MM.1S (cell line): Measurements from ENCODE around the gene IL18BP.

Experiments used
- DNase-seq: peaks from one replicate; pipeline ENCODE4 v3.0.0-alpha.2; 2015
- H2AFZ ChIP-seq: fragments of 300-600 bp; sonication (generic); 2 replicates; pipeline ENCODE4 v1.6.0; 2016; ENCODE audit warnings: antibody characterized with exemption, low read length
- H3F3A ChIP-seq: fragments of 300-600 bp; sonication (generic); 2 replicates; pipeline ENCODE4 v1.6.1; 2016; ENCODE audit warnings: mild to moderate bottlenecking, antibody characterized with exemption, low read length, moderate library complexity, mixed read lengths; ENCODE audit not compliant: insufficient read depth
- H3K27ac ChIP-seq: fragments of 300-600 bp; sonication (generic); 2 replicates; pipeline ENCODE4 v1.5.1; 2016; ENCODE audit warnings: mild to moderate bottlenecking, low read length
- H3K27me3 ChIP-seq: fragments of 300-600 bp; sonication (generic); replicated peaks from 2 replicates; pipeline ENCODE4 v1.6.0; 2016; ENCODE audit warnings: low read length; ENCODE audit not compliant: insufficient read depth
- H3K36me3 ChIP-seq: fragments of 300-600 bp; sonication (generic); replicated peaks from 2 replicates; pipeline ENCODE4 v1.6.1; 2016; ENCODE audit warnings: mild to moderate bottlenecking, low read length, mixed read lengths; ENCODE audit not compliant: insufficient read depth
- H3K4me1 ChIP-seq: fragments of 300-600 bp; sonication (generic); 2 replicates; pipeline ENCODE4 v1.6.1; 2016; ENCODE audit warnings: low read length, mixed read lengths
- H3K4me2 ChIP-seq: fragments of 300-600 bp; sonication (generic); 2 replicates; pipeline ENCODE4 v1.6.0; 2016; ENCODE audit warnings: low read depth, low read length
- H3K4me3 ChIP-seq: fragments of 300-600 bp; sonication (generic); 2 replicates; pipeline ENCODE4 v1.5.1; 2016; ENCODE audit warnings: low read length, mixed read lengths
- H3K79me2 ChIP-seq: fragments of 300-600 bp; sonication (generic); 2 replicates; pipeline ENCODE4 v1.6.1; 2016; ENCODE audit warnings: mixed run types, low read length, mixed read lengths
- H3K9ac ChIP-seq: fragments of 300-600 bp; sonication (generic); 2 replicates; pipeline ENCODE4 v1.6.1; 2016; ENCODE audit warnings: low read length, mixed read lengths
- H3K9me2 ChIP-seq: fragments of 300-600 bp; sonication (generic); replicated peaks from 2 replicates; pipeline ENCODE4 v1.6.1; 2016; ENCODE audit warnings: mild to moderate bottlenecking, low read length, mixed read lengths; ENCODE audit not compliant: insufficient read depth
- H3K9me3 ChIP-seq: fragments of 300-600 bp; sonication (generic); replicated peaks from 2 replicates; pipeline ENCODE4 v1.6.1; 2016; ENCODE audit warnings: mild to moderate bottlenecking, low read length, mixed read lengths; ENCODE audit not compliant: insufficient read depth
- H4K20me1 ChIP-seq: fragments of 300-600 bp; sonication (generic); 2 replicates; pipeline ENCODE4 v1.6.1; 2016; ENCODE audit warnings: mild to moderate bottlenecking, low read length, moderate library complexity, mixed read lengths; ENCODE audit not compliant: insufficient read depth
- EZH2 ChIP-seq: fragments of 300-600 bp; sonication (generic); optimal IDR thresholded peaks from 2 replicates; pipeline ENCODE3; 2017; ENCODE audit warnings: low read depth, mild to moderate bottlenecking, antibody characterized with exemption, low read length, mixed read lengths
- EZH2phosphoT487 ChIP-seq: fragments of 300-600 bp; sonication (generic); IDR thresholded peaks from 2 replicates; pipeline ENCODE4 v1.6.1; 2018; ENCODE audit warnings: antibody characterized with exemption, low read length
- TF ChIP-seq, protein P1 (sequence below): fragments of 300-600 bp; sonication (generic); IDR thresholded peaks from 2 replicates; pipeline ENCODE4 v1.5.1; 2016; ENCODE audit warnings: antibody characterized with exemption, low read length, mixed read lengths

The IL18BP gene

GRCh38 chr11:72007089-72007476, 8.4 kb downstream of the IL18BP start:
- H3K9me2 ChIP-seq = no peaks in the 10 kb centered on the region
- H3K27ac ChIP-seq = no peak overlapping the region
- no peaks in the 10 kb centered on the region for H3K27me3 ChIP-seq
- TF ChIP-seq EZH2phosphoT487 (no peak), EZH2 (no peak)
- TF ChIP-seq, protein P1, sequence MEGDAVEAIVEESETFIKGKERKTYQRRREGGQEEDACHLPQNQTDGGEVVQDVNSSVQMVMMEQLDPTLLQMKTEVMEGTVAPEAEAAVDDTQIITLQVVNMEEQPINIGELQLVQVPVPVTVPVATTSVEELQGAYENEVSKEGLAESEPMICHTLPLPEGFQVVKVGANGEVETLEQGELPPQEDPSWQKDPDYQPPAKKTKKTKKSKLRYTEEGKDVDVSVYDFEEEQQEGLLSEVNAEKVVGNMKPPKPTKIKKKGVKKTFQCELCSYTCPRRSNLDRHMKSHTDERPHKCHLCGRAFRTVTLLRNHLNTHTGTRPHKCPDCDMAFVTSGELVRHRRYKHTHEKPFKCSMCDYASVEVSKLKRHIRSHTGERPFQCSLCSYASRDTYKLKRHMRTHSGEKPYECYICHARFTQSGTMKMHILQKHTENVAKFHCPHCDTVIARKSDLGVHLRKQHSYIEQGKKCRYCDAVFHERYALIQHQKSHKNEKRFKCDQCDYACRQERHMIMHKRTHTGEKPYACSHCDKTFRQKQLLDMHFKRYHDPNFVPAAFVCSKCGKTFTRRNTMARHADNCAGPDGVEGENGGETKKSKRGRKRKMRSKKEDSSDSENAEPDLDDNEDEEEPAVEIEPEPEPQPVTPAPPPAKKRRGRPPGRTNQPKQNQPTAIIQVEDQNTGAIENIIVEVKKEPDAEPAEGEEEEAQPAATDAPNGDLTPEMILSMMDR = no peak
- H3K9me3 ChIP-seq = no peaks in the 10 kb centered on the region
- H2AFZ ChIP-seq = no peak overlapping the region
- H3K4me2 ChIP-seq = no peak overlapping the region
- H3K9ac ChIP-seq = no peak overlapping the region
- H3K36me3 ChIP-seq = peaks cover 7% of the 10 kb centered on the region; the same call in 1 of the 2 replicates
- no peaks in the 10 kb centered on the region for H4K20me1 ChIP-seq
- no peak overlapping the region for H3K4me3 ChIP-seq
- no peaks in the 10 kb centered on the region for H3K4me1 ChIP-seq
- no peaks in the 10 kb centered on the region for H3K79me2 ChIP-seq
- no peak for DNase-seq
- H3F3A ChIP-seq = 0 out of 2 replicates have a peak, but pooled peaks cover 3% of the 10 kb centered on the region

GRCh38 chr11:72007587-72007986, 8.9 kb downstream of the IL18BP start:
- Histone ChIP-seq H4K20me1 (no peaks in the 10 kb centered on the region), H3K27ac (no peak overlapping the region), H3K4me2 (no peak overlapping the region), H3K36me3 (peaks cover 7% of the 10 kb centered on the region; the same call in 1 of the 2 replicates), H3K9me3 (no peaks in the 10 kb centered on the region), H3K9me2 (no peaks in the 10 kb centered on the region), H3K79me2 (no peaks in the 10 kb centered on the region), H3K4me3 (no peak overlapping the region), H3K4me1 (no peaks in the 10 kb centered on the region), H3K27me3 (no peaks in the 10 kb centered on the region), H3F3A (0 out of 2 replicates have a peak, but pooled peaks cover 3% of the 10 kb centered on the region), H3K9ac (no peak overlapping the region), H2AFZ (no peak overlapping the region)
- TF ChIP-seq EZH2phosphoT487 (no peak), EZH2 (no peak)
- TF ChIP-seq, protein P1 = no peak
- DNase-seq = no peak

GRCh38 chr11:72008728-72009127, 10.0 kb downstream of the IL18BP start:
- no peaks in the 10 kb centered on the region for H4K20me1 ChIP-seq
- H3K27ac ChIP-seq = no peak overlapping the region
- no peak for DNase-seq
- no peak overlapping the region for H3K4me2 ChIP-seq
- H3K79me2 ChIP-seq = no peaks in the 10 kb centered on the region
- TF ChIP-seq EZH2 (no peak), EZH2phosphoT487 (no peak)
- H3K9ac ChIP-seq = no peak overlapping the region
- H2AFZ ChIP-seq = no peak overlapping the region
- no peaks in the 10 kb centered on the region for H3K27me3 ChIP-seq
- H3K4me3 ChIP-seq = no peak overlapping the region
- 0 out of 2 replicates have a peak, but pooled peaks cover 3% of the 10 kb centered on the region for H3F3A ChIP-seq
- peaks cover 7% of the 10 kb centered on the region; the same call in 1 of the 2 replicates for H3K36me3 ChIP-seq
- no peaks in the 10 kb centered on the region for H3K9me2 ChIP-seq
- H3K9me3 ChIP-seq = no peaks in the 10 kb centered on the region
- no peaks in the 10 kb centered on the region for H3K4me1 ChIP-seq

DNA sequence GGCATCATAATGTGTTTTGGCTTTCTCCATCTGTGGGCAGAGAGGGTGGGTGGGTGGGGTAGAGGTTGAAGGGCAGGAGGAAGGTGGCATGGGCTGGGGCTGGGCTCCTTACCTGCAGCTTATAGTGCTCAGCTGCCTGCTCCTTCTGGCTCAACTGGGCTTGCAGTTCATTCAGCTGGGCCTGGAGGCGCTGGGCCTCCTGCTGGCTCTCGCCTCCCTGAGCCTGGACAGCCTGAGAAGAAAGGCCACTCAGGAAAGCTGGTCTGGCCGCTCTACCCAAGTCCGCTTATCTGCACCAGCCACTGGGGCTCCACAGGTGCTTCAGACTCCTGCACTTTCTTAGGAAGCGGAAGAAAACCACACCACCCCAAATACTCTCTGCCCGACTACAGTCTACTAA, 10.4 kb downstream of the IL18BP start:
- H3K9me2 ChIP-seq = no peaks in the 10 kb centered on the region
- no peak overlapping the region for H2AFZ ChIP-seq
- H3K4me1 ChIP-seq = no peaks in the 10 kb centered on the region
- no peaks in the 10 kb centered on the region for H4K20me1 ChIP-seq
- H3K9me3 ChIP-seq = no peaks in the 10 kb centered on the region
- no peaks in the 10 kb centered on the region for H3K79me2 ChIP-seq
- no peak overlapping the region for H3K9ac ChIP-seq
- TF ChIP-seq, protein P1 = no peak
- TF ChIP-seq EZH2 (no peak), EZH2phosphoT487 (no peak)
- H3K4me2 ChIP-seq = no peak overlapping the region
- H3K27ac ChIP-seq = no peak overlapping the region
- DNase-seq = no peak
- peaks cover 7% of the 10 kb centered on the region; the same call in 1 of the 2 replicates for H3K36me3 ChIP-seq
- no peak overlapping the region for H3K4me3 ChIP-seq
- H3F3A ChIP-seq = 0 out of 2 replicates have a peak, but pooled peaks cover 3% of the 10 kb centered on the region
- no peaks in the 10 kb centered on the region for H3K27me3 ChIP-seq
